Ishikawa (cell line): ENCODE results near the gene MT1M.

Source experiments
- CEBPB ChIP-seq: IDR thresholded peaks from 2 replicates; pipeline ENCODE4 v1.6.1; 2012
- CREB1 ChIP-seq: IDR thresholded peaks from 2 replicates; pipeline ENCODE4 v1.6.1; 2012; ENCODE audit warnings: low read depth
- EGR1 ChIP-seq: IDR thresholded peaks from 2 replicates; pipeline ENCODE4 v1.6.1; 2012
- EP300 ChIP-seq: IDR thresholded peaks from 2 replicates; pipeline ENCODE4 v1.6.1; 2012; ENCODE audit warnings: borderline replicate concordance
- FOXM1 ChIP-seq: IDR thresholded peaks from 2 replicates; pipeline ENCODE4 v1.6.1; 2012; ENCODE audit warnings: low read depth, borderline replicate concordance
- MAX ChIP-seq: IDR thresholded peaks from 2 replicates; pipeline ENCODE4 v1.6.1; 2012
- NFIC ChIP-seq: IDR thresholded peaks from 2 replicates; pipeline ENCODE4 v1.6.1; 2012
- RAD21 ChIP-seq: IDR thresholded peaks from 2 replicates; pipeline ENCODE4 v1.6.1; 2012; ENCODE audit warnings: low read depth
- REST ChIP-seq: IDR thresholded peaks from 2 replicates; pipeline ENCODE4 v1.6.1; 2012; ENCODE audit warnings: low read depth, mild to moderate bottlenecking
- TAF1 ChIP-seq: IDR thresholded peaks from 2 replicates; pipeline ENCODE4 v1.6.1; 2012; ENCODE audit warnings: low read depth, mild to moderate bottlenecking
- TCF12 ChIP-seq: IDR thresholded peaks from 2 replicates; pipeline ENCODE4 v1.6.1; 2012; ENCODE audit warnings: low read depth
- TEAD4 ChIP-seq: IDR thresholded peaks from 2 replicates; pipeline ENCODE4 v1.6.1; 2012
- USF1 ChIP-seq: IDR thresholded peaks from 2 replicates; pipeline ENCODE4 v1.6.1; 2012
- YY1 ChIP-seq: IDR thresholded peaks from 2 replicates; pipeline ENCODE4 v1.6.1; 2012; ENCODE audit warnings: low read depth
- ZBTB7A ChIP-seq: IDR thresholded peaks from 2 replicates; pipeline ENCODE4 v1.6.1; 2012; ENCODE audit warnings: low read depth

The MT1M gene

GRCh38 chr16:56616608-56617211 is 15.7 kb upstream of the MT1M start:
- no peak for TF ChIP-seq ZBTB7A
- no peak for TF ChIP-seq CEBPB
- no peak for TF ChIP-seq TCF12
- TF ChIP-seq REST = no peak
- no peak for TF ChIP-seq TEAD4
- TF ChIP-seq RAD21 = no peak
- TF ChIP-seq USF1 = no peak
- no peak for TF ChIP-seq CREB1
- no peak for TF ChIP-seq YY1
- no peak for TF ChIP-seq EP300
- no peak for TF ChIP-seq MAX
- TF ChIP-seq EGR1 = no peak
- TF ChIP-seq FOXM1 = no peak

- TF ChIP-seq EGR1 = no peak
- no peak for TF ChIP-seq ZBTB7A
- TF ChIP-seq RAD21 = no peak
- TF ChIP-seq YY1 = no peak
- TF ChIP-seq REST = no peak
- TF ChIP-seq EP300 = no peak
- TF ChIP-seq FOXM1 = no peak
- no peak for TF ChIP-seq TEAD4
- no peak for TF ChIP-seq NFIC
- no peak for TF ChIP-seq CEBPB
- no peak for TF ChIP-seq TCF12
These were observed 15.0 kb upstream of the MT1M start for GRCh38 chr16:56617212-56618085.

DNA sequence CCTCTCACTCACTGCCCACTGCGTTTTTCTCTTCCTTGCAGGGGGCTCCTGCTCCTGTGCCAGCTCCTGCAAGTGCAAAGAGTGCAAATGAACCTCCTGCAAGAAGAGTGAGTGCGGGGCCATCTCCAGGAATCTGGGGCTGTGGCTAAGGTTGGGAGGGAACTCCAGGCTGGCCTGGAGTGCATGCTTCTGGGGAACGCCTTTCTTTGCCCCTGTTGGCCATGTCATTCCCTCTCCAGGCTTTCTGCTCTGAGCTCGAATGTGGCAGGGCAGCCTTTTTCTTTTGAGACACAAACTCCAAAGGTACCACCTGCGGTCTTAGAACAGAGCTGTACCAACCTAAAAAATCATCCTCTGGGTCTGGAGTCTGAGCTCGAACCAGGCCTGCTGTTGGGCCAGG is 14.3 kb upstream of the MT1M start:
- no peak for TF ChIP-seq TEAD4

GRCh38 chr16:56620339-56620897 is 12.0 kb upstream of the MT1M start:
- TF ChIP-seq TAF1 (no peak), FOXM1 (no peak), MAX (no peak), CREB1 (no peak), CEBPB (no peak), NFIC (no peak), REST (no peak), EP300 (no peak), RAD21 (no peak), EGR1 (no peak), ZBTB7A (no peak), TEAD4 (no peak), USF1 (no peak), TCF12 (no peak), YY1 (no peak)
